CD4-positive, alpha-beta T cell treated with Interleukin-4 for 4 hours (primary cell): Measurements from ENCODE around the gene TOMM6.
"Not testable (repeated sequence)": the region's sequence is repeated elsewhere in the genome, so short reads cannot be mapped to it uniquely, and the experiment has no call there.

Source experiments
- DNase-seq: peaks from one replicate; pipeline ENCODE4 v3.0.0-alpha.2; 2020

The TOMM6 gene

DNA sequence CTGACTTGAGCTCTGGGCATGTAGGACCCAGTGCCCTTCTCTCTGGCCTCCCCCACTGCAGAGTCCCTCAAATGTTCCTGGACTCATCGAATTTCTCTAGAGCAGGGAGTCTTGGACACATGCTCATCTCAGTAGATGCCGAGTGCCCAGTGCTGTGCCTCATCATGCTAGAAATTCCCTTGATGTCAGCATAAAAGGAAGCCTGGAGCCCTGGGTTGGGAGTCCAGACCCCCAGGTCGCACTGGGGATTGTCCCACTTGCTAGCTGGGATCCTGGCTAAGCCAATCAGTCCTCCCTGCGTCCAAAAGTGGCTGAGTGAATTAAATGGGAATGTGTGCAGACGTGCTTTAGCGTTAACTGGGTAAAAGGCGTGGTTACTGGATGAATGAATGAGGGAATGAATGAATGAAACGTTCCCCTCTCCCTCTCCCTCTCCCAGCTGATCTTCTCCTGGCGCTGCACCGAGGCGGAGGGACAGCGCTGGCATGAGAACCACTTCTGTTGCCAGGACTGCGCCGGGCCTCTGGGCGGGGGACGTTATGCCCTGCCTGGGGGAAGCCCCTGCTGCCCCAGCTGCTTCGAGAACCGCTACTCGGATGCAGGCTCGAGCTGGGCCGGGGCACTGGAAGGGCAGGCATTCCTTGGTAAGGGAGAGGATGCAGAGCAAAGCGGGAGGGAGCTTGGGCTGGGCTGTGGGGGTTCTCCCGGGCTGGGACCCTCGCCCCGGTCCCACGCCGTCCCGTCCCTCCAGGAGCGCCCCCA is 1.6 kb upstream of the TOMM6 start:
- no peak for DNase-seq

- peak; percentile 80 for DNase-seq
These were observed 859 bp upstream of the TOMM6 start for GRCh38 chr6:41786451-41787218.

DNA sequence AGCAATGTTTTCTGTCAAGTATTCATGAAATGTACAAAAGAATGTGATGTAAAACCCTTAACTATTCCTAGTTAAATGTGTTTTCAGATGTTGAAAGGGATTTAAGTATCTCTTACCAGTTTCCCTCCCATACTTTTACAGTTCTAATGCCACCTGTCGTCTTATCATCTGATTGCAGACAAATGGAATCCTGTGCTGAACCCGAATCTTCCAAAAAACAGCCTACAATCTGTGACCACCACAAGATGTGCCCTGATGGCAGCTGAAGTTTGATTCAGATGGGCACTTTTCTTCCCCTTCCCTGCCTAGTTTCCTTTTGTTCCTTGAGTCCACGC is 1.9 kb downstream of the TOMM6 start:
- DNase-seq, result no peak

DNA sequence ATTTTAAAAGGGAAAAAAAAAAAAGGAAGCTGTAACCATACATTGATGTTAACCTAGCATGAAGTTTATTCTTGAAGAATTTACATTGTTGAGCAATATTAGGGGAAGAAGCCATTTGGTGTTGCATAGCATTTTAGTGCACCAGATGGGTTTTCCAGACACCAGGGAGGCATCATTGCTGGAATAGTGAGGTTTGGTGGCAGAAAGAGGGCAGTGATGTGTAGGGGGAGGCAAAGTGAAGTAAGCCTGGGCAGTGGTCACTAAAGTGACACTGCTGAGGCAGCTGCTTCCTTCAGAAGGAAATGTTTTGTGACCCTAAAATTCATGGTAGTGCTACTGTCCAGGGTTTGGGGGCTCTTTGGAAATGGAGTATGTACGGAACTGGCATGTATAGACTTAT is 2.6 kb downstream of the TOMM6 start:
- no peak for DNase-seq

DNA sequence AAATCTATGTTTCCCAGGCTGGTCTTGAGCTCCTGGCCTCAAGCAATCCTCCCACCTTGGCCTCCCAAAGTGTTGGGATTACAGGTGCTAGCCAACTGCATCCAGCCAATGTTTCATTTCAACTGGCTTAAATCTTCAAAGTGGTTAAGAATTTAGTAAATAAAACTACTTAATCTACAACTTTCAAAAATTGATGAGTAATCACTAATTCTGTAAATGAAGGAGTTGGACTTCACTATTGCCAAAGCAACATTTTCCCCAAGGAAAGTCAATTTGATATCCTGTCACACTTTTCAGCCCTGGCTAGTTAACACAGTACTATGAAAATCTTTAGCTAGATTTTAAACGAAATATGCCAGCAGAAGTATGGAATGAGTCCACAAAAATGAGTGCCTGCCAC is 3.8 kb downstream of the TOMM6 start:
- no peak for DNase-seq

DNA sequence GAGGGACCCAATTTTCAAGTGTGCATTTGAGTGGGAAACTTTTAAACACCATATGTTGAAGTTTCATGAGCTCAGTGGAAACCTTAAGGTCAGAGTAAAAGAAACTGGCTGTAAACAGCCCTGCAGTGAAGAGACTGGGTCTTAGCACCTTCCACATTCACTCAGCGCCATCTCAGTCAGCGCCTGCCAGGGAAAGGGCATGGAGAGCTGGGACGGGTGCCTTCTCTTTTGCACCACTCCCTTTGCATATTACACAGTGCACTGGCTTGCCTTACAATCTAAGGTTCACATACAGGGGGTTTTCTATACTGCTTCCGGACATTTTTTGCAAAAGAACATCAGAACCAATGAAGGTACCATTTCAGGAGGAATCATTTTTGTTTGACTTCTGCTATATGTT is 4.5 kb downstream of the TOMM6 start:
- no peak for DNase-seq

DNA sequence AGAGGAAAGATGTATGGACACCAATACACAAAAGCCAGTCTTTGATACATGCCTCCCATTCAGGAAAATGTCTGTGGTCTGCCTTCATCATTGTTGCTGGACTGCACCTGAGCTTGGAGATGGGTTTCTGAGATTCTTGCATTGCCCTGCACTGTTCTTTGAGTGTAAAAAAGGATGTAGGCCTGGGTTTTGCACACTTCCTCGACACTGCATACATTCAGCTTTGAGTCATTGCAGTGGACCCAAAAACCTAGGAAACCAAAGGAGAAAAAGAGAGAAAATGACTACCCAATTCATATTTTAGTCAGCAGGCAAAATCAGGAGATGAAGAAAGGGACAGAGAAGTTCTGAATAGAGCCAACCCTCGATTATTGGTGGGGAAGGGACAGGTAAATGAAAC is 9.0 kb downstream of the TOMM6 start:
- no peak for DNase-seq

GRCh38 chr6:41798901-41799558 is 11.5 kb downstream of the TOMM6 start:
- DNase-seq, result no peak

- no peak for DNase-seq
These were observed 12.0 kb downstream of the TOMM6 start for GRCh38 chr6:41799559-41799911.

GRCh38 chr6:41801380-41801779 is 13.9 kb downstream of the TOMM6 start:
- no peak for DNase-seq

DNA sequence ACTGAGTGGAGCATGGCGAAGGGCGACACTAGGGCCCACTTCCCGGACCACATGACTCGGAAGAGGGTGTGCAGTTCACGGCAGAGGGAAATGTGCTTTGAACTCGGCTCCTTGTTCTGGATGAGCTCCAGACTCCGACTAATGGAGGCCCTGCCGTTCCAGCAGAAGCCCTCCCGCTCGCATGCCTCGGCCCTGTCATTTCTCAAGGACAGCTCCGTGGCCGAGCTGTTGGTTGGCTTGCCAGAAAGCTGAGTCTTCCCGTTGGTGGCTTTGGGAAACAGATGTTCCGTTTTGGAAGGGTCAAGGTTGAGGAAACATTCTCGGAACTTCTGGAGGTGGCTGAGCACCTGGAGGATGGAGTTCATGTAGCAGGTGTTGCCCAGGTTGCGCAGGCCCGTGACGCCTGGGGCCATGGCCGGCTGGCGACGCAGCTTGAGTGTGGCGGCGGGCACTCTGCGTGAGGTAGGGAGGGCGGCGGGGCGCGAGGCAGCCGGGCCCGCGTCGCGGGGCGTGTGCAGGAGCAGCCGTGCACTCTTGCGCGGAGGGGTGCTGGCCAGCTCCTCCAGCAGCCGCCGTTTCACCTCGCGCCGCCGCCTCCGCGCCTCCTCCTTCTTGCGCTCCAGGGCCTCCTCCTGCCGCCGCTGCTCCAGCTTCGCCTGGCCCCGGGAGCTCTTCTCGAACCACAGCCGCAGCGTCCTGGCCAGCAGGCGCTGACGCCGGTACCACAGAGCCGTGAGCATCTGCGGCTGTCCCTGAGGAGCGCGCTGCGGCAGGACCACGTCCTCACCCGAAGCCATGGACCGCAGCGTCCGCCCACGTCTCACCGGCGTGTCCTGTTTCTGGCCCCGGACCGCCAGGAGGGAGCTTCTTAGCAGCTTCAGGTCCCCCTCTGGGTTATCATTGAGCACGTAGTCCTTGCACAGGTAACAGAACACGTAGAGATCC is 18.6 kb downstream of the TOMM6 start:
- DNase-seq, result no peak

- no peak for DNase-seq
These were observed 23.6 kb downstream of the TOMM6 start for GRCh38 chr6:41811095-41811494.

DNA sequence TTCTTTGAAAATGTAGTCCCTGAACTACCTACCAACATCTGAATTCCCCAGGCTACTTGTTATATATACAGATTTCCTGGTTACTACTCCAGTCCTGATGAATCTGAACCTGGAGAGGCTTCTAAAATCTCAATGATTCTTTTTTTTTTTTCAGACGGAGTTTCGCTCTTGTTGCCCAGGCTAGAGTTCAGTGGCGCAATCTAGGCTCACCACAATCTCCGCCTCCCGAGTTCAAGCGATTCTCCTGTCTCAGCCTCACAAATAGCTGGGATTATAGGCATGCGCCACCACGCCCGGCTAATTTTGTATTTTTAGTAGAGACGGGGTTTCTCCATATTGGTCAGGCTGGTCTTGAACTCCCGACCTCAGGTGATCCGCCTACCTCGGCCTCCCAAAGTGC is 24.5 kb downstream of the TOMM6 start:
- not testable (repeated sequence) for DNase-seq

- no peak for DNase-seq
These were observed 26.0 kb downstream of the TOMM6 start for GRCh38 chr6:41813469-41813868.

GRCh38 chr6:41813956-41814355 is 26.5 kb downstream of the TOMM6 start:
- no peak for DNase-seq

DNA sequence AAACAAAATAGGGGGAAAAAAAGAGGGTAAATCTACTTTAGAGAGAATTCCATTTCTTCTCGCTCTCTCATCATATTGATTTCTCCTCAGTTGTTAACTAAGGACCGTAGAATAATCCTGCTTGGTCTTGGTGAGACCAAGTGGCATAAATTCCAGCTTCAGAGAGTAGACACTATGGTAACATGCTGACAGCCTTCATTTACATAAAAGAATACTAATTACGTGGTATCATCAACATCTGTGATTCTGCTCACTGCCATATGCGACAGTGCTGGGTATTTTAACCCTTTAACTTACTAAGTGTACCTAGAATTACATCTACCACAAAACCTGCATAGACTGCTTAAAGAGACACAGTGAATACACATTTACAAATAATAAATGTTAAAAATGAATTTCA is 27.1 kb downstream of the TOMM6 start:
- no peak for DNase-seq

DNA sequence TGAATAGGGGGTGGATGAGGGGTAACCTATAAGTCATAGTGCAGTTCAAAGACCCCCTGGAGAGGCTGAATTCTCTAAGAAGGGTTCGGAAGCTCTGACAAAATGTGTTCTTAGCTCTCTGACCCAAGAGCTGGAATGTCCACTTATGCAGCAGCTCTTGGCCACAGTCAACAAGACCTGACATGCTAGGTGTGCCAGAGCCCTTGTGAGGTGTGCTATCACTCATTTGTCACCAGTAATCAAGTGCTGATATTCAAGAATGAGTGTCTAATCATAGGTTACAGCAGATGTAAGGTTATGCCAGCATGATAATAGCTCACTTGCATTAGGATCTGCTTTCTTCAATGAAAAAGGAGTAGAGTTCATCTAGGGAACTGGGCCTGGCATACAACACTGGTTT is 28.1 kb downstream of the TOMM6 start:
- DNase-seq, result no peak

DNA sequence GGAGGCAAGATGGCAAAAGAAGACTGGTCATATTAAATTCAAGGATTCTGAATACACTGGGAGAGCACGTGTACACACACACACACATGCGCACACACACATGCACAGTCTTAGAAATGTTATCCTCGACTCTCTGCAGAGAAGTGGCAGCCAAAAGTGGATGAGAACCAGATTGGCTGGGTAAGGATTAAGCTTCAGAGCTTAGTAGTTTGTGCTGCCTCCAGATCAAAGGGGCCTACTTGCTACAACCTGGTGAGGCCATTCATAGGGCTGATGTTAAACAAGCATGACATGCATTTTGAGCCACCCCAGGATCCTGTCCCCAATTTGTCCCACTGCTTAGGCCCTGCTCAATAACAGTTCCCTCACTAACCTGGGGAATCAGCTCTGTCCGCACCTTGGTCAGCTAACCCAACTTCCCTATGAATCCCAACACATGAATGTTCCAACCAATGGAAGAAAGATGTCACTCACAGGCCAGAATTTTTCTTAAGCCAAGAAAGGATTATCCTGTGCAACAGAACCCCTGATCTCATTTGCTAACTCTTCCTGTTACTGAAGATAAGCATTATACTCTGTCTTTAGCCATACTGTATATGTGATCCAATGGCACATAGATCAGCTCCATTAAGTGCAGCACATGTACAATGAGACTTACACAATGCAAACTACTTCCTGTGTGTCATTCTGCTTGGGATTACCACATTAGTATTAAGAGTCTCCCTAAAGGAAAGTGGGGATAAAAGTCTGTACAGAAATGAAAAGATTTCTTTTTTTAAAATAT is 31.0 kb downstream of the TOMM6 start:
- DNase-seq, result no peak

- DNase-seq, result no peak
These were observed 33.8 kb downstream of the TOMM6 start for GRCh38 chr6:41821266-41821665.

GRCh38 chr6:41822021-41822420 is 34.5 kb downstream of the TOMM6 start:
- DNase-seq, result no peak

DNA sequence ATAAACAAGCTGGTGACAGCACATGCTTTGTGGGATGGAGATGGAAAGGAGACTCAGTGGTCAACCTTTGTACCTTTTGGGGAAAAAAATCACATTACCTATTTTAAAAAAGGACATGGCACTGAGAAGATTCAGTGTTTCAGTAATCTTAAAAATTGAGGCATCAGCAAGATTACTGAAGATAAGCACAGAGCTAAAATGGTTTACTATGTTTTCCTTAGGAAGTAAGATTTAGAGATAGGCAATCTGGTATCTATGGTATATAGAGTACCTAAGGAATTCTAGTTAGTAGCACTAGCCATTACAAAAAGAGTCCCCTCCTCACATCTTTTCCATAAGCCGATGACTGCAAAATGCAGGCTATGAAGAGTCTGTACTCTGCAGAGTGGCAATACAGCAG is 35.7 kb downstream of the TOMM6 start:
- DNase-seq, result no peak
